HL-60/S4 (cell line): Measurements from ENCODE around the gene RIOX2.

ENCODE experiments used
- in situ Hi-C: fragments of 300-500 bp; cut with MboI; formaldehyde crosslinking; loops from 2 replicates; pipeline ENCODE4 v1.14.3; 2022; ENCODE audit warnings: low sequenced_read_pairs

RIOX2 gene

DNA sequence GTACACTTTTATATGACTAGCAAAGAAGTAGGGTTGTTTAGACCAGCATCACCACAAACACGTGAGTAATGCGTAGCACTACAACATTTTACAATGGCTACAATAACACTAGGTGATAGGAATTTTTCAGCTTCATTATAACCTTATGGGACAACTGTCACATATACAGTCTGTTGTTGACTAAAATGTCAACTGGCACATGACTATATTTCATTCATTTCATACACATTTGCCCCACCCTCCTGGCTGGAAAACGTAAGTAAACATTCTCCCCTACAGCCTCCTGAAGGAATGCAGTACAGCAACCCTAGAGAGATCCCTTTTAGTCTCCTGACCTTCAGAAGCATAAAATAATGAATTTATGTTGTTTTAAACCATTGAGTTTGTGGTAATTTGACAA, 16.2 kb downstream of the RIOX2 start:
- in situ Hi-C loops, result no loop called here

DNA sequence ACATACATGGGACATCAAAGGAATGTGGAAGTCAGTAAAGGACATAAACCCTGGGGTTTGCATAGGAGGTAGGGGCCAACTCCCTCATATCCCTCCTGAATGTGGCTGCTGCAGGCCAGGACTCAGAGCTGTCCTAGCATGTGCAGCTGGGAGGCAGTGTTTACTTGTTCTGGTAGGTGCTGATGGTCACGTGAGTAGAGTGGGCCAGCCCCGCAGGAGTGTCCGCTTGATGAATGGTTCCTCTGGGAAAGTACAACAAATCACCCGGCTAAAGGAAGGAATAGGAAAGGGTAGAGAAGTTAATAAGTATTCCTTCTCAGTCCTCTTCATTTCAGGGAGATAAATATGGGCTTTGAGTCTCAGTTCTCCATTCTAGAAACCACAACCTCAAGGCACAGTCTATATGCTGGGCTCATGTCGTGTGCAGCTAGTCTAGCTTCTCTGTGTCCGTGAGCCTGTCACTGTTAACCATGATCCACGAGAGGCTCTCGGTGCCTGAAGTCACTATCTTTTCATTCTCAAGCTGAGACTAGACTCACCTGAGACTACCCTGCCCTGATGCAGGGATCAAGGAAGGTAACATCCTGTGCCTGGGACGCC, 17.9 kb downstream of the RIOX2 start:
- in situ Hi-C loops, result no loop called here

DNA sequence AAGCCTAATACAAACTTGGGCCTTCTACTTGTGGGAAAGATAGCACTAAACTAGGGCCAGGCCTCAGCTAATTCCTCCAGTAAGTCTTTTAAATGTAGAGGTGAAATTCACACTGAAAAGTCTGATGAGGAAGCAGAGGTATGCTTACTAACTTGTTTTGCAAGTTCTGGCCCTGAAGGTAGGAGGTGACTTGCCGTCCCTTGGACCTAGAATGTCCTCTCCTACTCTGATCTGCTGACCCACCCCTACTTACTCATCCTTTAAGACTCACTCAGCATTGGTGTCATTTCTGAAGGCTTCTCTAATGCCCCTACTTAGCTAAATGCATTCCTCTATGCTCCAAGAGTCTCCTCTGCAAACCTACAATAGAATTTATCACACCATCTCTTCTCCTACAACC, 19.4 kb downstream of the RIOX2 start:
- in situ Hi-C loops, result no loop called here

DNA sequence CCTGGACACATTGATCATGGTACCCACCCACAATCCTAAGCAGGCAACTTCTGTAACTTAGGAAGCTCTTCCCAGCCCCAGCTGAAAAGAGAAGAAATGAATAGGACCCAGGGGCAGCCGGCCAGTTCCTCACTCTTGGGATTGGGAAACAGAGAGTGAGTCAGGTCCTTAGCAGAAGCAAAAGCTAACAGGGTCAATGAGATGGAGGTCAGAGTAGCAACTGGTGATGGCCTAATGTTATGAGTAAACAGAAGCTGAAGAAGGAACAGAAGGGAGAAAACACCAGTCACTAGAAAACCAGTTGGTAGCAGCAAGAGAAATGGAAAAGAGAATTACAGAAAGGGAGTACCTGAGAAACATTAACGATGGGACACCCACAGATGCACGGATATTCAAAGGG, 20.0 kb downstream of the RIOX2 start:
- in situ Hi-C loops, result no loop called here

DNA sequence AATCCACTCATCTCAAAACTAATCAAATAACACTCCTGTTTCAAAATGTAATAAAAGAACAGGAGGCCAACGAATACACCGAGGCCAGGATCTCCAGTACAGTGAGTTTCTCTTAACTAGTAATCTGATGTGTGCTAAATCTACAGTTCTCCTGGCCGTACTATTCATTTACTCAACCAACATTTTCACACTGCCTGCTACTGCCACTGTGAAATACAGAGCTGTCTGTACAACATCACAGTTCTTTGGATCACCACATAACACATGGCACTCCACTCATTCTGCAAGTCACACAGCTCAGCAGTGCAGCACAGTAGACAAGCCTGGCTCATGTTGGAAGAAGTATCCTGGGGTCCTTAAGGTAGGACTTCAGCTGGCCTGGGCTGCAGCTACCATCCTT, 21.9 kb downstream of the RIOX2 start:
- in situ Hi-C loops, result no loop called here

DNA sequence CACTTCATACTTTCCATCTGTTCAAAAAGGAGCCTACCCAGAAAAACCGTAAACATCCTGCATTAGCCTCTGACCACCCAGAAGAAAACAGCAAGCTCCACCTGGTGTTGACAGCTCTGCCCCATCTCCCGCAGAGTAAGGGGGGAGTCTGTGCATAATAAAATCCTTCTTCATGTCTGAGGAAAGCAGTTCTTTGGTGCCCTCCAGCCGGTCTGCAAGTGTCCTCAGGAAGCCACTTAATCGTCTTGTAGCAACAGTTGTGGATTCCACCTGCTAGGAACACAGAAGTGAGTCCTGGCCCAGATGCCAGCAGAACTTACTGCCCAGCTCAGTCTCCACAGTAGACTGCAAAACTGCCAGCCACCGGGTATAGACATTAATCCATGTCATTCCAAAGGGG, 22.5 kb downstream of the RIOX2 start:
- in situ Hi-C loops, result no loop called here

DNA sequence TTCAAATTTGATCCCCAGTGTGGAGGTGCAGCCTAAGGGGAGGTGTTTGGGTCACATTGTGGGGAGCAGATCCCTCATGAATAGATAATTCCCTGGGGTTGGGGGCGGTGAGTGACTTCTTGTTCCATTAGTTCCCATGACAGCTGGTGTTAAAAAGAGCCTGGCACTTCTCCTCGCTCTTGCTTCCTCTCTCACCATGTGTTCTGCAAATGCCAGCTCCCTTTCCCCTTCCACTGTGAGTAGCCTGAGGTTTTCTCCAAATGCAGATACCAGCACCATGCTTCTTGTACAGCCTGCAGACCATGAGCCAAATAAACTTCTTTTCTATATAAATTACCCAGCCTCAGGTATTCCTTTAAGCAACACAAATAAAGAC, 23.1 kb downstream of the RIOX2 start:
- in situ Hi-C loops, result no loop called here

DNA sequence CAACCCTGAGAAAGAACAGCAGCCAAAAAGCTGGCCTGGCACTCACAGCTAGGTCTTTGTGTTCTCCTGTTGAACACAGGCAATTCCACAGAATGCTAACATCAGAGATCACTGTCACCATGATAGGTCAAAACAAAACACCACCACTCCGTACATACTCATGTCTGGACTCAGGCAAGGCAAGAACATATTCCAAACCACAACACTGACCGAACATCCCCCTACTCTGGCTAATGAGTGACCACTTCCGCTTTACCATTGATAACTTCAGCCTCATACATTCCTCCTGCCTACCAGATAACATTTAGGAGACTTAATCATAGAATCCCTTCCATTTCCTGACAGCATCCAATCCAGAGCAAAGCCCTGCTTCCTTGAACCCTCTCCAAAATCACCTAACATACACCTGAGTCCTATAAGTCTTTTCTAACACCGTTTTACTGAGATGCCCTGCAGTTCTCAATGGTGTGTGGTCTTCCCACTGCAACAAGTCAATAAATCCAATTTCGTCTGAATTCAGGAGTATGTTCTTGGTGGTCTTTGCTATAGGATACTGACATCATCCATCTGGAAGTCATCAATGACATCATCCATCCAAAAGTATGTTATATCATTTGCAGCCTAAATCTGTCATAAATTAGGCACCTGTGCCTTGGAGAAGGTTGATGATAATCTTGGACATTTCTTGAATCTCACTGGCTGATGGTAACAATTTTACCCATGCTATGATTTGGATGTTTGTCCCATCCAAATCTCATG, 23.7 kb downstream of the RIOX2 start:
- in situ Hi-C loops, result no loop called here

DNA sequence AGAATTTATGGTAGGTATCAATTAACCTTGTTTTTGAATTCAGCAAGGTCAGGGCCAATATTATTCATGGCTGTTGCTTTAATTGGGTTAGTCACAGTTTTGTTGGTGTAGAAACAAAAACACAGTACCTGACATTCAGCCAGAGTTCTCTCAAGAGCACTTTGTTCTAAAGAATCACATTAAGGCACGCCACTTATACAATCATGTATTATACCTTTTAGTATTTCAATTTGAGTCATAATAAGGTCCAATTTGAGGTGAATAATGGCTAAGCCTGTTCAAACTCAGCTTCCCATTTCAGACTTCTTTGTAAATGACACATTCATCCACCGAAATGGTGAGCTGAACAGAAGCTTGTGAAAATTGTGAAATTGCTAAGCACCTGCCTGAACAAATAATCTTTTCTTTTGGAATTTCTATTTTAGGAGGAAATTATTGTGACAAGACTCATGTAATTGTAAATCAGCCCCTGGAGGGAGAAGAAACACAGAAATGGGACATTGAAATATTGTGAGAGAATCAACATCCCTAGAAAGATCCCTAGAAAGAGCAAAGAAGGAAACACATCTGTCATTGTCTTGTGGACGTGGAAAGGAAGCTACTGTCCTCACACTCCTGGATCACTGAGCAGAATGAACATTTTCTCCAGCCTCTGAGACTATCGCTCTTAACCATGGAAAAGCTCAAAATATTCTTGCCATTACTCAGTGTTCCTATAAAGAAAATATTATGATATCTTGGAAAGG, 29.3 kb downstream of the RIOX2 start:
- in situ Hi-C loops, result no loop called here

DNA sequence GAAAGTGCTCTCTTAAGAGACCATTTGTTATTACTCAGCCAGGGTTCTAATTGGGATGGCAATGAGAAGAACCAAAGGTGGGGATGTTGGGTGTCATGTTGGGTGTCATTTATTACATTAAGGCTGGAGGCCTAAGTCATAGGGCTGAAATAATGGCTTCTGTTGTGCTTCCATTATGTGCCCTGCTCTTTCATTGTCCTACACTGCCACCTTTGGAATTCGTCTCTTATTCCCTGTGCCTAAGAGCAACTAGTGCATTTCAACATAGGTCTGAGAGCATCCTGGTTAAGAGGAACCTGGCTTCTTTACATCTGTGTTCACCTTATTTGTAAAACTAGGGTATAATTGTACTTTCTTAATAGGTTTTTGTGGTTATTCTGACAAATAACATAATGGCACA, 32.2 kb downstream of the RIOX2 start:
- in situ Hi-C loops, result no loop called here

DNA sequence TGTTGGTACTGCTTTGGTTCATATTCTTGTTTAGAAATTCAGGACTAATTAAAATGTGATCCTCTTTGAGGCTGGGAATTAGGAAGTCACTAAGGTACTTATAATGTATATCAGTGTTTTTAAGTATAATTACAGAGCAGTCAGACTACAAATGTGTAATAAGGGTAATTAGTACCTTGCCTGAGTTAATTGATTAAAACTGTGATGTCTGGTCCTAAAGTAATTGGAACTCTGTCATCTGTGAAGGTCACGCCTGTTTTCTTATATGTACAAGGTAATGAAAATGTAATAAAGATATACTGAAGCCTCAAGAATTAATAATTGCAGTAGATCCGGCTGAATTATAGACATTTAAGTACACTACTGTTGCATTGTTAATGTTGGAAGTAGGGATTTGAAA, 32.8 kb downstream of the RIOX2 start:
- in situ Hi-C loops, result no loop called here

DNA sequence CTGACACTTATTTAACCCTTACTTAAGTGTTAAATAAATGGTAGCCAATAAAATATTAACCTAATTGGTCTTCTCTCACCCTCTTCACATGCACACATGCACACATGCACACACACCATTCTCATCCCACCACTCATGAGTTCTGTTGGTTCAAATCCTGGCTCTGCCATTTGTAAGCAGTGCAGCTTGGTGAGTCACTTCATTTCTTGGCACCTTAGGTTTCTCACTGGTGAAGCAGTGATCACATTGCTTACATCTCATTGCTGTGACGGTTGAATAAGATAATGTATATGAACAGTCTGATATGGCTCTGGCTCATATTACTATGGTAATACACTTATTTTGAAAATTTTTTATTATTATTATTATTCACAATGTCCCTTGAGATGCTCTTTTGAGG, 33.8 kb downstream of the RIOX2 start:
- in situ Hi-C loops, result no loop called here

DNA sequence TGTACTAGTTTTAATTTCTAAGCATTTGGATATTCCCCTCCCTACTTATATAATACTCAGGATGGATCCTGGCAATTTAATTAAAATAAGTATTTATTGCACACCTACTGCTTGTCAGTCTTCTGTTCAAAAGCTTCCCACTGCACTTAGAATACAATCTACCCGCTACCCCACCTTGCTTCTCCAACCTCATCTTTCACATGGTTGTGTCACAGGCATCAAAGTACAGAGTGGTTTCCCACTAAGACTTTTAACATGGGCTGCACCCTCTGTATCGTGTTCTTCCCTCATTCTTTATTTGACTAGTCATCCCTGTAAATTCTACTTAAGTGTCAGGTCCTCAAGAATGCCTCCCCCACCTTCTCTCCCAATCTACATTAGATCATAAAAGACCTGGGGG, 35.0 kb downstream of the RIOX2 start:
- in situ Hi-C loops, result no loop called here

DNA sequence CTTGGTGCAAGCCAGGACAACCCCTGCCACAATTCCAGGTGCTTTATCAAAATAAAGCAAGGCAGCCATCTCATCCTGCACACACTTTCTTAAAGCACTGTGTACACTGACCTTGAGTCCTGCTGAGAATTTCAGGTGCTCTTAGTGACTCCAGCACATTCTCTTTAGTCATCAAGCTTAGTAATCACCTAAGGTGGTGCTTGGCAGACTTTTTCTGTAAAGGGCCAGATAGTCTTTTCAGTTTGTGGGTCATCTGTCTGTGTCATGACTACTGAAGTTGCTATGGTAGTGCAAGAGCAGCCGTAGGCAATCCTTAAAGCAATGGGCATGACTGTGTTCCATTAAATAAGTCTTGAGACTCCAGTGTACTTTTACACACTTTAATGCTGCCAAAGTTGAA, 36.4 kb downstream of the RIOX2 start:
- in situ Hi-C loops, result no loop called here

DNA sequence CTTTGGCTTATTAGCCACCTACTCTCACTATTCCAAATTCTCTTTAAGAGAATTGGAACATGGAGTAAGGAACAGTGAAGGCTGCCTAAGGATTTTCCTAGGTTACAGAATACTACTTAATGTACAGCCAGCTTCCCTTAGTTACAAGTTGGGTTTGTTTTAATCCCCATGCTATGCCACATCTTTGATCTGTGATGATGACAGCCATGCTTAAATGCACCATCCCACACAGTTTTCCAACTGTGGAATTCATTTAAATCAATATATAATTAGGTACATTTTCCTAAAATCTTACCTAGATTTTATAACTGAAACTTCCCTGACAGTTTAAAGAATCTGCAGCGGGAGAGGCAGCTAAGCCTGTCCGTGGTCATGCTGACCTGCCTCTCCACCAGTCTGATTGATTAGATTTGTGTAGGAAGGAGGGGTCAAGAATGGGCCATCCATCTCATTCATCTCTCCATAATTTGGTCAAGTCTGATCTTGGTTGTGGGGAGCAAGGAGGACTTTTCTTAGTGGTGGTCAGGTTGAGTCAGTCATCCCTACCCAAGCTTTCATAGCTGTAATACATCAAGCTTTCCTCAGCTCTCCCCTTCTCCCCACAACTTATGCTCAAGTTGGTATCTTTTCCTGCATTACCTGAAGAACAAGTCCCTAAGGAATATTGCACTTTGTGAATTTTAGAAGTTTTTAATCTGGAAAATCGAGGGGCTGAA, 37.1 kb downstream of the RIOX2 start:
- in situ Hi-C loops, result no loop called here

DNA sequence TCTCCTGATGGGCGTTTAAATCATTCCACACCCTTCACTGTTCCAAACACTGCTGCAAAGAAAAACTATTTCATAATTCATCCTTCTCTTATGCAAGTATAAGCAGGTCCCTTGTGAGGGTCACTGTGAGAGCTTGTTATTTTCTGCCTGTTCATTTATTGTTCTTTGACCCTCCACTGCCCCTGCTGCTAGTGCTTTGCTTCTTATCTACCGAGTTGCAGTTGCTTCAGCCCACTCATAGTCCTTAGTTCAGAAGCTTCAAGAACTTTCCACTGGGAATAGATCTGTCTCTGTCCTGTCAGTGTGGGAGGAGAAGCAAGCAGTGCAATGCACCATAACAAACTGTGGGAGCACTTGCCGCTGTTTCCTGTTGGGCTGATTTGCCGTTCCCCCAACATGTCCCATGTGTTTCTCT, 39.8 kb downstream of the RIOX2 start:
- in situ Hi-C loops, result no loop called here

DNA sequence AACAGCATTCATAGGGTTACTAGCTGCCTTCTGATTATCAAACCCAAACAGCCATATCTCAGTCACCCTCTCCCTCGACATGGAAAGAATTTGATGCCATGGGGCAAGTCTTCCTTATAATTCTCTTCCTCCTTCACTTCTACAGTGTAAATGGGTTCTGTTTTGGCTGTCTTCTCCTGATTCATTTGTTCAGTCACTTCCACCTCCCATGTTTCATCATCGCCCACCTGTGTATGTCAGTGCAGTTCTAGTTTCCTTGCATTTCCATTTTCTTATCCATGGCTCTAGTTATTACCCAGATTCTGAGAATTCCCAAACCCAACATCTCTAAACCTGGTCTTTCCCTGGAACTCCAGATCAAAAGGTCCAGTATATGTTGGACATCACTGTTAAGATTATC, 41.0 kb downstream of the RIOX2 start:
- in situ Hi-C loops, result no loop called here

DNA sequence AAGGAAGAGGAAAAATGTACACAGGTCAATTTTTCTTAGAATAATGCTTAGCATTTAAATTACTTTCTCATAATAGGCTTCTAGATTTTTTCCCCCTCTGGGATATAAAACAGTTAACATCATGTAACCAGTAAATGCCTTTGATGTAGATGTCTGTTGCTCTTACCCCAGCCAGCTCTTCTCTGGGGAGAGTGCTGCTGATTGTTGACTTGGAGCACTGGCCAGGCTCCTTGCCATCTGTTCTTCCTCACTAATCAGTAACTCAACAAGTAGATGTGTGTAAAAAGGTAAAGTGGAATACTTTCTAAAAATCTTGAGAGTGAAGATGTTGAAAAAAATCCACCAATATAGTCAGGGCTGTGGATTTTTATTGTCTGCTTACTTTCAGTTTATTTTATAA, 42.2 kb downstream of the RIOX2 start:
- in situ Hi-C loops, result no loop called here

DNA sequence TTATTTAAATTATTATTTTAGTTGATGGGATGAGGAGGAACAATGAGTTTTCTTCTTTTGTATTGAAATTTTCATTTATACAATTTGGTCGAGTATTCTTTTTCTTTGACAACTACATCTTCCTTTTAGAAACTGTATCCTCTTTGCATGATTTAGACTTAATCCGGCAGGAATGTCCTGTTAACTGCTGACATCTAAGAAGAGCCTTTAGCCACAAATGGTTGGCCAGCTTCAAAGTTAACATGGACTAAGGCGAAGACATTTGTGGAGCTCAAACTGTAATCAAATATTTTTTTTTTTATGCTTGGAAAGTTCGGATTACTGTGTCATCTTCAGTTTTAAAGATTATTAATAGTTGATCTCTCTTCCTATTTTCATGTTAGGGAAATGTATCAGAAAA, 43.2 kb downstream of the RIOX2 start:
- in situ Hi-C loops, result no loop called here

DNA sequence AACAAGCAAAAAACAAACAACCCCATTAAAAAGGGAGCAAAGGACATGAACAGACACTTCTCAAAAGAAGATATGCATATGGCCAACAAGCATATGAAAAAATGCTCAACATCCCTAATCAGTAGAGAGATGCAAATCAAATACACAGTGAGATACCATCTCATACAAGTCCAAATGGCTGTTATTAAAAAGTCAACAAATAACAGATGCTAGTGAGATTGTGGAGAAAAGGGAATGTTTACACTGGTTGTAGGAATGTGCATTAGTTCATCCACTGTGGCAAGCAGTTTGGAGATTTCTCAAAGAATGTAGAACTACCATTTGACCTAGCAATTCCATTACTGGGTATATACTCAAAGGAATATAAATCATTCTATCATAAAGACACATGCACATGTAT, 44.5 kb downstream of the RIOX2 start:
- in situ Hi-C loops, result no loop called here

DNA sequence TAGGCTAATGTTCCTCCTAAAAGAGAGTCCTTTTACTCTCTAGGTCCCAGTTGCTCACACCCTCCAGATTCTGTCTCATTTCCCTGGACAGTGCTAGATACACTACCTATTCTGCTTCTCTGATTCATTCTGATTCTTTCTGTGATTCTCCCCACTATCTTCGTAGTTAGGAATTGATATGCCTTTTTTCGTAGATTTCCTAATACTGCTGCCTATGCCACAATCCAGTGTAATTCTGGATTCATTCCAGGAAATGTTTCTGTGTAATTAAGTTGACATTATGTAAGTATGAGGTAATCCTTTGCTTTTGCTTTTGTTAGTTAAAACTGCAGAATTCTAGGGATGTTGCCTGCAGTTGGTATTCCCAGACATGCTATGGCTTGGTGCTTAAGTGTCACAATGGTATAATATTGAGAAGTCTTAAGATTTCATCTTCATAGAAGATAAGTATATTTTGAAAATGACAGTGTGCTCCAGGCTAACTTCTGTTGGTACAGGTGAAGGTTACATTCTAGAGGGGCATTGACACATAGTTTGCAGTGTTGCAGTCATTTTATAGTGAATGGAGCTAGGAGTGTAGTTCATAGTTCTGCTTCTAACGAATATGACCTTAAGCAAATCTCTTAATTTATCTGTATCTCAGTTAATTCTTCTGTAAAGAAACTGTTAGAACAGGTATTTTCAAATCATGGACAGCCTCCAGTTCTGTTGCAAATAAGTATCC, 54.3 kb downstream of the RIOX2 start:
- in situ Hi-C loops, result no loop called here
